IPS-11a (cell line): ENCODE results near the gene PIEZO2.
"Not testable (repeated sequence)": the region's sequence is repeated elsewhere in the genome, so short reads cannot be mapped to it uniquely, and the experiment has no call there.

ENCODE experiments used
- H3K4me3 ChIP-seq: one replicate; pipeline ENCODE4 v1.5.1; 2013; ENCODE audit warnings: low read depth, low read length, control low read depth

The PIEZO2 gene

GRCh38 chr18:11150271-11150615 lies 874 bp upstream of the PIEZO2 start:
- H3K4me3 ChIP-seq = no peak overlapping the region

GRCh38 chr18:11148680-11149440 lies 509 bp downstream of the PIEZO2 start:
- H3K4me3 ChIP-seq = peak overlapping the region; percentile 21

DNA sequence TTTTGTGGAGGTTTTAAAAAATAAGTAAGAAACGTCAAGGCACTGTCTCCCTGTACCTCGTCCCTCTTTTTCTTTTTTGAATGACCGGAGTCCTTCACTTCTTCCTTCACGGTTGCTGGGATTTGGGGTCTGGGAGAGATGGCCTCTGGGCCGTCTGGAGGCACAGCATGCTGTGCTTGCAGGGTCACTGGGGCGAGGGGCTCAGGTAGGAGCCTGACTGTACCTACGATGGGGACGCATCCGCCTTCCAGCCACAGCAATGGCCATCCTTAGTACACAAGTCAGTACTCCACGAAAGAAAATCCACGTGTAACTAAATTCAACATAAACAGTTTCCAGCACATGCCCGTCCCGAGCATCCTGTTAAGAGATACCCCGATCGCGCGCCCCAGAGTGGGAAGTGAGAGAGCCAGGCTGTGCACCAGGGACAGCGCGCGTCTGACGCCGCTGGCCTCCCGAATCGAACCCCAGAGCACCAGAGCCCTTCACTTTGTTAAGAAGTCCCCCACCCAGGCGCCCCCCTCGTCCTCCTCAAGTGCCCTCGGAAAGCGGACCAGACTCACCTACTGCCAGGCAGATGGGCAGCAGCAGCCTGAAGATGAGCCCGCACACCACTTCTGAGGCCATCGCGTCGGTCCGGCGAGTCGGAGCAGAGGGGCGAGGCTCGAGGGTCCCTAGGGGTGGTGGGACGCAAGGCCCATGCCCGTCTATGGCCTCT lies 1.2 kb downstream of the PIEZO2 start:
- peak overlapping the region; percentile 21 for H3K4me3 ChIP-seq

GRCh38 chr18:11147371-11147951 lies 1.9 kb downstream of the PIEZO2 start:
- peak overlapping the region; percentile 8 for H3K4me3 ChIP-seq

DNA sequence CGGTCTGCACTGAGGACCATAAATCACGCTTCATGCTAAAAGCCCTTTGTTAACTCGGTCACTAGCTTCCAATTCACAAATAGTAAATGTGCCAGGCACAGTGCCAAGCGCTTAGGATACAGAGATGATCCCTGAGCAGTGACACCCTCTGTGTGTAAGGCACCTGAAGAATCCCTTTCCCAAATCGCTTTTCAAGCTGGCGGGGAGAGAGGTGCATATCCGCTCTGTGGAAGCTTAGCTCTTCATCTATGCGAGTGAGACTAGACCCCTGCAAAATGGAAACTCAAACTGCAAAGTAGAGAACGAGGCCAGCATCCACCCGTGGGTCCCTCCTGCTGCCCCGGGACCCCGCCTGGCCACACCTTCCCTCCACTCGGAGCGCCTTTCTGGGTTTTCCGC lies 2.4 kb downstream of the PIEZO2 start:
- H3K4me3 ChIP-seq = no peak overlapping the region

DNA sequence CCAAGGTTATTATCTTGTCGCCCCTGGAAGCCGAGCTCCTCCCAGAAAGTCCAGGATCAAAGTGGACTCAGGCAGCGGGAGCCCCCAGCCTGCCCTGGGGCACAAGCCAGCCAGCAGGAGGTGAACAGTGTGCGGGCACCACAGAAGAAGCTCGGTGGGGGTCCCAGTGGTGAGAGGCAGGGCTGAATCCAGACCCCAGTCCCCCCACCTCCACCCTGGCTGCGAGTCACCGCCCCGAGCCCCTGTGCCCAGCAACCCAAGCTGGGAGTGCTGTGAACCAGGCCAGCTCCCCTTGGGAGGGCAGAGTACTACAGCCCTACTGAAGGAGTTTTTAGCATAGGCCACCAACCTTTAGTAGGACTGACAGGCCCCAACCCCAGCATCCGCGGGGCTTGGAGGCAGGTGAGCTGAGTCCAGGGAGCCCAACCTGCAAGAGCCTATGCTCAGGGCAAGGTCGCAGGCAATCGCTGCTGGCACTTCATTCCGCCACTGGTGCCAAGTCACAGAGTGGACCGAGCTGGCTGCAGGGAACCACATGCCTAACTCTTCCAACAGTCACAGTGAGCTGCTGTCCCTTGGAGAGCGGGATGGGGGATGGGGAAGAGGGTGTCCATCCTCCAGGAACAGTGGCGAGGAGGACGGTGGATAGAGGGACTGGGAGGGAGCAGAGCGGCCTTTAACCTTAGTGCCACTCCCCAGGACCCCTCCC lies 3.0 kb downstream of the PIEZO2 start:
- H3K4me3 ChIP-seq = peak overlapping the region; percentile 4

GRCh38 chr18:11145413-11146191 lies 3.8 kb downstream of the PIEZO2 start:
- no peak overlapping the region for H3K4me3 ChIP-seq

GRCh38 chr18:11137400-11137799 lies 12.0 kb downstream of the PIEZO2 start:
- no peak overlapping the region for H3K4me3 ChIP-seq

DNA sequence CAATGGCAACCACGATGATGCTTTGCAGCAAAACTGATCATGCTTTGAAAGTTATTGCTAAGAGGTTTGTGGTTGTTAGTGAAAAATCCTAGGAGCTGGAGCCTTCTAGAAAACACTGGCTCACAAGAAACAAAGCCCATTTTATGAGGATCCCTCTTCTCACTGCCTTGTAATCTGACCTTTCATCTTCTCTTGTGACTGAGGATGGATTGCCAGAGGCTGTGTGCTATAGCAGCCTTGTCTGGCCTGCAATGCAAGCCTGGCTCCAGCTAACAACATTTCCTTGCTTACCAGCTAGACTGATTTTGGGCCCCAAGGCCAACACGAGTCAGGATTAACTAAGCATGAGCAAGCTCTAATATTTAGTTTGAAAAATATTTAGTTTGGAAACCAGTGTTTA lies 13.1 kb downstream of the PIEZO2 start:
- no peak overlapping the region for H3K4me3 ChIP-seq

DNA sequence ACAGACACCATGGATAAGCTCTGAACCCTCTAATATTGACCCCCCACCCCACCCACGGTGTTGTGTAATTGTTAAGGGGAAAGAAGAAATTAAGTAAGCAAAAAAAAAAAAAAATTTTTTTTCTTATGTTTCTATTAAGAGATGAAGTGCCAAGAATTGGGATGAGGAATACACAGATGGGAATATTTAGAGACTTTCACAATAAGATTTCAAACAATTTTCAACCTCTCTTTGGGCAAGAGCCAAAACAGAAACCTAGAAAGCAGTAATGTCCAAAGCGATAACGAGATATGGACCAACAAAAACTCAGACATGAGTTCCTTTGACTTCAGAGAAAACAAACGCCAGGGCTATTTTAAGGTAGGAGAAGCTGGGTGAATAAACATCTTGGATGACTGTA lies 14.4 kb downstream of the PIEZO2 start:
- H3K4me3 ChIP-seq = no peak overlapping the region

GRCh38 chr18:11129059-11129458 lies 20.3 kb downstream of the PIEZO2 start:
- H3K4me3 ChIP-seq = not testable (repeated sequence)

- no peak overlapping the region for H3K4me3 ChIP-seq
These were observed 23.7 kb downstream of the PIEZO2 start for GRCh38 chr18:11125492-11126315.

GRCh38 chr18:11124054-11124453 lies 25.3 kb downstream of the PIEZO2 start:
- no peak overlapping the region for H3K4me3 ChIP-seq

- no peak overlapping the region for H3K4me3 ChIP-seq
These were observed 27.9 kb downstream of the PIEZO2 start for GRCh38 chr18:11121443-11121849.

- H3K4me3 ChIP-seq = no peak overlapping the region
These were observed 29.3 kb downstream of the PIEZO2 start for GRCh38 chr18:11119959-11120587.

DNA sequence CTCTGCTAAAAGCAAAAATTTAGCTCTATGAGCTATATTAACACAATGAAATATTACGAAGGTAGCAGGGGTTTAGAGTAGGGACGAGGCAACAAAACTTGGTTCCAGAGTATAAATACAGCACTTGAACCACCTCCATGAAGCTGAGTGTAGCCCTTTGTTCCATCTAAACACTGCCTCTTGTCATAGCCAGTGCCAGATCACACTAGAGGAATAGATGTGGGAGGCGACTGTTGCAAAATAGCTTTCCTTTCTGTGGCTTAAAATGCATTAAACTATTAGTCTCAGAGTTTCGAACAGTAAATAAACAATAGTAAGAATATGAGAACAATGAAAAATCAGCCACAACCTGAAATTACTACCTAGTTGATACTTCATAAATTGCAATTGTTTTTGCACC lies 29.8 kb downstream of the PIEZO2 start:
- no peak overlapping the region for H3K4me3 ChIP-seq

- H3K4me3 ChIP-seq = no peak overlapping the region
These were observed 31.2 kb downstream of the PIEZO2 start for GRCh38 chr18:11118051-11118766.

DNA sequence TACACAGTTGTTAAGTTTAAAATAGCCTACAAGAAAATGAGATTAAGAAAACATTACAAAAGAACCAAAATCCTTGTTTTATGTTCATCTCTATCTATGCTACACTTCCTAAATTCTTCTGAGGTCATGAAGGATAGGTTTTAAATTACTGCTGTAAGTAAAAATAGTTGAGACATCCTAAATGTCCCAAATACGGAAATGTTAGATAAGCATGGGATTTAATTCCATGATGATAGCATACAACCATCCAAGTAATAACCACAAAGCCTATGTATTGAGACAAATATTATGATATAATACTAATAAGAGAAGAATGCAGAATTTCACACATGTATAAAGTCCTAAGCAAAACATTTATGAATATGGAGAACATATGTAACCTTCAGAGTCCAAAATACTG lies 34.1 kb downstream of the PIEZO2 start:
- H3K4me3 ChIP-seq = no peak overlapping the region

- H3K4me3 ChIP-seq = no peak overlapping the region
These were observed 34.7 kb downstream of the PIEZO2 start for GRCh38 chr18:11114653-11115052.
